ENCODE results near the gene SNX2.

Gene SNX2

GRCh38 chr5:122770477-122770876, 4.4 kb upstream of the SNX2 start:
- DNase-seq (ENCODE audit: low spot score): no peak
- TF ChIP-seq CTCF (IDR thresholded peaks at IDR 0.05; ENCODE audit: borderline replicate concordance, control extremely low read depth, extremely low read depth, insufficient read depth, missing control alignments): no peak
- in situ Hi-C loops (cut with MboI; ENCODE audit: low sequenced_read_pairs, unreplicated experiment): no loop called here

GRCh38 chr5:122772446-122772845, 2.4 kb upstream of the SNX2 start:
- DNase-seq (ENCODE audit: low spot score): no peak
- in situ Hi-C loops (cut with MboI; ENCODE audit: low sequenced_read_pairs, unreplicated experiment): no loop called here
- no peak for TF ChIP-seq CTCF (IDR thresholded peaks at IDR 0.05; ENCODE audit: borderline replicate concordance, control extremely low read depth, extremely low read depth, insufficient read depth, missing control alignments)

GRCh38 chr5:122773619-122774018, 1.3 kb upstream of the SNX2 start:
- TF ChIP-seq CTCF (IDR thresholded peaks at IDR 0.05; ENCODE audit: borderline replicate concordance, control extremely low read depth, extremely low read depth, insufficient read depth, missing control alignments): no peak
- in situ Hi-C loops (cut with MboI; ENCODE audit: low sequenced_read_pairs, unreplicated experiment): no loop called here
- DNase-seq (ENCODE audit: low spot score): no peak

GRCh38 chr5:122774519-122774860, 390 bp upstream of the SNX2 start:
- in situ Hi-C loops (cut with MboI; ENCODE audit: low sequenced_read_pairs, unreplicated experiment): no loop called here
- no peak for DNase-seq (ENCODE audit: low spot score)
- TF ChIP-seq CTCF (IDR thresholded peaks at IDR 0.05; ENCODE audit: borderline replicate concordance, control extremely low read depth, extremely low read depth, insufficient read depth, missing control alignments): no peak

- TF ChIP-seq CTCF (IDR thresholded peaks at IDR 0.05; ENCODE audit: borderline replicate concordance, control extremely low read depth, extremely low read depth, insufficient read depth, missing control alignments): peak; percentile 9
- in situ Hi-C loops (cut with MboI; ENCODE audit: low sequenced_read_pairs, unreplicated experiment): no loop called here
- DNase-seq (ENCODE audit: low spot score): no peak
These were observed 966 bp downstream of the SNX2 start for GRCh38 chr5:122775550-122776542.

GRCh38 chr5:122778157-122778556, 3.3 kb downstream of the SNX2 start:
- DNase-seq (ENCODE audit: low spot score): no peak
- in situ Hi-C loops (cut with MboI; ENCODE audit: low sequenced_read_pairs, unreplicated experiment): no loop called here
- no peak for TF ChIP-seq CTCF (IDR thresholded peaks at IDR 0.05; ENCODE audit: borderline replicate concordance, control extremely low read depth, extremely low read depth, insufficient read depth, missing control alignments)
